ENCODE measurements around the gene PARPBP.

DNA sequence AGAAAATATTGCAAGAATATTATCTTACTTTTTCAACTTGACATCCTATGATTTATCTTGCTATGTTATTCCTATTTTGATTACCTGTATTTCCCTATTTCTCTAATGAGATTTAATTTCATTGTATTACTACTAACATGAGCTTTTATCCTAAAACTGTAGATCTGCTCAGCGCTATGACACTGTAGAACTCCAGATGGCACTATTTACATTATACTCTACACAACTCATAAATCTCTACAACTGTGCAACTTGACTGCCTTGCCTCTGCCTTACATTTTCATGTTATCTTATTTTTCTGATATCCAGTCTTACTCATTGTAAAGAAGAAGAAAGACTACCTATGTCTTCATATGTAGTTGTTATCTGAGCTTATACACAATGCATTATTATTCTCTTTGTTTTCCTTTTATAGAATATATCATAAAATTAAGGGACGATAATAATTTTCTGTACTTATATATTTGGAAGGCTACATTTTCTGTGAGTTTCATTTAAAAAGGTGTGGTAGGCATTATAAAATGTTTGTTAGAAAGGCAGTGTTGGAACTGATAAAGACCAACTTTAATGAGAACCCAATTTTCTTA lies 24.2 kb upstream of the PARPBP start:
- TF ChIP-seq CTCF (IDR thresholded peaks at IDR 0.05): peak in 2 of 5 experiments; percentile 21 to 26
- no peak for TF ChIP-seq POLR2A (IDR thresholded peaks at IDR 0.05)
